ENCODE measurements around the gene ZNF888.
"Not testable (repeated sequence)": the region's sequence is repeated elsewhere in the genome, so short reads cannot be mapped to it uniquely, and the experiment has no call there.

ZNF888 gene

GRCh38 chr19:52941523-52941922 lies 18.3 kb upstream of the ZNF888 start:
- DNase-seq, result not testable (repeated sequence)

GRCh38 chr19:52940905-52941304 lies 17.7 kb upstream of the ZNF888 start:
- DNase-seq, result not testable (repeated sequence)

GRCh38 chr19:52938761-52939160 lies 15.5 kb upstream of the ZNF888 start:
- no peak for DNase-seq

GRCh38 chr19:52936954-52937325 lies 13.7 kb upstream of the ZNF888 start:
- DNase-seq, result no peak

GRCh38 chr19:52936151-52936953 lies 13.1 kb upstream of the ZNF888 start:
- no peak for DNase-seq

- DNase-seq, result no peak
Observed at GRCh38 chr19:52935434-52935833, 12.2 kb upstream of the ZNF888 start.

GRCh38 chr19:52924641-52925040 lies 1.4 kb upstream of the ZNF888 start:
- not testable (repeated sequence) for DNase-seq

GRCh38 chr19:52923778-52924593 lies 758 bp upstream of the ZNF888 start:
- DNase-seq, result no peak

GRCh38 chr19:52917531-52917930 lies 5.7 kb downstream of the ZNF888 start:
- no peak for DNase-seq

- DNase-seq, result no peak
Observed at GRCh38 chr19:52910648-52911047, 12.6 kb downstream of the ZNF888 start.

- DNase-seq, result not testable (repeated sequence)
Observed at GRCh38 chr19:52904052-52904780, 19.0 kb downstream of the ZNF888 start.

GRCh38 chr19:52901842-52902241 lies 21.4 kb downstream of the ZNF888 start:
- DNase-seq, result no peak

- DNase-seq, result not testable (repeated sequence)
Observed at GRCh38 chr19:52898596-52898995, 24.6 kb downstream of the ZNF888 start.

GRCh38 chr19:52898101-52898500 lies 25.1 kb downstream of the ZNF888 start:
- no peak for DNase-seq

GRCh38 chr19:52897138-52897935 lies 25.9 kb downstream of the ZNF888 start, which contains the start of gene ZNF320:
Gene ZNF320, minus strand, starts transcription at chr19:52897635. Its CDS starts 7,380 bp downstream, at chr19:52890255.
- DNase-seq, result peak; percentile 93

- no peak for DNase-seq
Observed at GRCh38 chr19:52896431-52897137, 26.6 kb downstream of the ZNF888 start.

GRCh38 chr19:52891336-52891735 lies 31.9 kb downstream of the ZNF888 start:
- DNase-seq, result no peak

- no peak for DNase-seq
Observed at GRCh38 chr19:52889931-52890330, 33.3 kb downstream of the ZNF888 start.

GRCh38 chr19:52889076-52889475 lies 34.2 kb downstream of the ZNF888 start:
- DNase-seq, result no peak

GRCh38 chr19:52880895-52881389 lies 42.3 kb downstream of the ZNF888 start:
- DNase-seq, result no peak

GRCh38 chr19:52872996-52873395 lies 50.2 kb downstream of the ZNF888 start:
- DNase-seq, result not testable (repeated sequence)

All from activated gamma-delta T cell treated with Interleukin-2 at 50 U/mL for 16 hours (primary cell).